K562 (cell line): Measurements from ENCODE around the gene LEPR. TPM values are rescaled to one million over a fixed set of nuclear protein-coding genes. Genes with fewer than 3 reads are reported as not detected.

Experiments
- CSDE1 ChIP-seq, 2 experiments: fragments of 450-650 bp; IDR thresholded peaks; 2 replicates each; pipeline ENCODE4 v1.6.1; 2016; ENCODE audit warnings: mild to moderate bottlenecking in 1 of 2
- HNRNPLL ChIP-seq: fragments of 200-400 bp; formaldehyde crosslinking; IDR thresholded peaks from 2 replicates; pipeline ENCODE4 v1.6.1; 2017; ENCODE audit warnings: low read length, low read depth, mild to moderate bottlenecking; ENCODE audit not compliant: poor library complexity, severe bottlenecking
- POLR2AphosphoS5 ChIP-seq: IDR thresholded peaks from 2 replicates; pipeline ENCODE4 v1.6.1; 2011; ENCODE audit warnings: mild to moderate bottlenecking, low read depth, low read length, moderate library complexity; ENCODE audit not compliant: control insufficient read depth, insufficient read depth
- RAD21 ChIP-seq, 2 experiments: fragments of 250-450 bp in 1 of 2; fragments of 450-650 bp in 1 of 2; sonication (Bioruptor Pico) in 1 of 2; formaldehyde crosslinking in 1 of 2; IDR thresholded peaks in 1 of 2; conservative IDR thresholded peaks in 1 of 2; 2 replicates each; pipeline versions ENCODE4 v1.4.0 to v1.8.0; 2020 to 2022; ENCODE audit warnings: mild to moderate bottlenecking in 2 of 2, moderate library complexity in 1 of 2
- SMC3 ChIP-seq: conservative IDR thresholded peaks from 2 replicates; pipeline ENCODE4 v1.6.1; 2011; ENCODE audit warnings: low read depth, low read length, improper control_type of control experiment; ENCODE audit not compliant: insufficient read depth
- SPI1 ChIP-seq: IDR thresholded peaks from 2 replicates; pipeline ENCODE4 v1.6.1; 2011; ENCODE audit warnings: low read depth, low read length, control low read depth, borderline replicate concordance
- ZBTB7A ChIP-seq: IDR thresholded peaks from 2 replicates; pipeline ENCODE4 v1.6.1; 2011; ENCODE audit warnings: low read depth, mild to moderate bottlenecking, low read length, moderate library complexity, borderline replicate concordance; ENCODE audit not compliant: control insufficient read depth
- ZSCAN32 ChIP-seq: fragments of 450-650 bp; formaldehyde crosslinking; IDR thresholded peaks from 2 replicates; pipeline ENCODE4 v1.4.0; 2020; ENCODE audit warnings: mild to moderate bottlenecking, moderate library complexity
- polyA plus RNA-seq, 8 experiments: library from polyadenylated mRNA; depleted of rRNA in 4 of 8; stranded (reverse) in 5 of 8; unstranded in 3 of 8; fragments of >200 nt; fragmentation: Nextera tagmentation in 2 of 8; fragmentation: Illumina TruSeq in 1 of 8; extraction: Ambion mirVana in 2 of 8; extraction: Trizol in 1 of 8; gene quantifications; 2 replicates each; pipeline versions ENCODE4 v1.2.1 to v1.2.3, GENCODE V29; 2011 to 2014; ENCODE audit warnings: inconsistent platforms in 1 of 8, missing spikeins in 1 of 8
- total RNA-seq, 7 experiments: library from RNA; depleted of rRNA in 6 of 7; stranded (reverse); fragments of >200 nt in 6 of 7; fragmentation: Illumina TruSeq in 2 of 7; extraction: Trizol in 2 of 7; gene quantifications; 2 replicates each; pipeline versions ENCODE4 v1.2.1 to v1.2.3, GENCODE V29; 2011 to 2021; ENCODE audit warnings: low replicate concordance in 1 of 7
- TF ChIP-seq, protein P1 (sequence below): fragments of 250-450 bp; sonication (Bioruptor Pico); IDR thresholded peaks from 2 replicates; pipeline ENCODE4 v1.8.0; 2022; ENCODE audit warnings: inconsistent platforms
- TF ChIP-seq, protein P2 (sequence below): sonication (generic); formaldehyde crosslinking; IDR thresholded peaks from 2 replicates; pipeline ENCODE4 v1.8.1; 2022; ENCODE audit warnings: missing genetic modification reagents
- TF ChIP-seq, protein P3 (sequence below): sonication (generic); formaldehyde crosslinking; IDR thresholded peaks from 2 replicates; pipeline ENCODE4 v1.8.1; 2023; ENCODE audit warnings: missing genetic modification reagents, mild to moderate bottlenecking, borderline replicate concordance

LEPR gene
- total and polyA plus RNA-seq, 9 of the 15 experiments (the other 6 are each of a cell fraction or from before 2014, with no cell fraction given), result 12.2 to 111 (median 43.1) TPM

DNA sequence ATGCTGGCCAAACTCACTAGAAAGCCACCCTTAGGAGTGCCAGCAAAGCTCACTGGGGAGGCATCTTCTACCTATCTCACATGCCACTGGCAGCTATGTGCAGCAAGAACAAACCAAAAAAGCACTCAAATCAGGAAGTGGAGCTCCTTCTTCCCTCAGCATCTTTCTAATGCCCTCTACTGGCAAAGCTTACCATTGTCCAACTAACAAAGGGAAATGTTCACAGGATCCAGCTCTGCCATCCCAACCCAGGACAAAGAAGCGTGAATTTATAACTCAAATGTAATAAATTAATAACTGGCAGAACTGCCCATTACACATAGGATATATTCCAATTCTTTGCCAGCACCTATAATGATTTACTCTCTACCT lies 38.9 kb downstream of the LEPR start (continued):
- TF ChIP-seq, protein P1, sequence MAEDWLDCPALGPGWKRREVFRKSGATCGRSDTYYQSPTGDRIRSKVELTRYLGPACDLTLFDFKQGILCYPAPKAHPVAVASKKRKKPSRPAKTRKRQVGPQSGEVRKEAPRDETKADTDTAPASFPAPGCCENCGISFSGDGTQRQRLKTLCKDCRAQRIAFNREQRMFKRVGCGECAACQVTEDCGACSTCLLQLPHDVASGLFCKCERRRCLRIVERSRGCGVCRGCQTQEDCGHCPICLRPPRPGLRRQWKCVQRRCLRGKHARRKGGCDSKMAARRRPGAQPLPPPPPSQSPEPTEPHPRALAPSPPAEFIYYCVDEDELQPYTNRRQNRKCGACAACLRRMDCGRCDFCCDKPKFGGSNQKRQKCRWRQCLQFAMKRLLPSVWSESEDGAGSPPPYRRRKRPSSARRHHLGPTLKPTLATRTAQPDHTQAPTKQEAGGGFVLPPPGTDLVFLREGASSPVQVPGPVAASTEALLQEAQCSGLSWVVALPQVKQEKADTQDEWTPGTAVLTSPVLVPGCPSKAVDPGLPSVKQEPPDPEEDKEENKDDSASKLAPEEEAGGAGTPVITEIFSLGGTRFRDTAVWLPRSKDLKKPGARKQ (CRISPR knock-in tag), result no peak
- TF ChIP-seq ZSCAN32 (CRISPR knock-in tag) (no peak), SMC3 (0 out of 2 replicates have a peak, but pooled peaks have one; percentile 26), SPI1 (peak; percentile 82), ZBTB7A (no peak), HNRNPLL (no peak), RAD21 (CRISPR knock-in tag; conservative IDR thresholded peaks at IDR 0.05 in 1 of 2, IDR thresholded peaks at IDR 0.05 in 1 of 2) (peak in 1 of 2 experiments; percentile 62; a peak in 3 of 4 replicates), CSDE1 (IDR thresholded peaks at IDR 0.05) (no peak), POLR2AphosphoS5 (no peak)
- TF ChIP-seq, protein P2, sequence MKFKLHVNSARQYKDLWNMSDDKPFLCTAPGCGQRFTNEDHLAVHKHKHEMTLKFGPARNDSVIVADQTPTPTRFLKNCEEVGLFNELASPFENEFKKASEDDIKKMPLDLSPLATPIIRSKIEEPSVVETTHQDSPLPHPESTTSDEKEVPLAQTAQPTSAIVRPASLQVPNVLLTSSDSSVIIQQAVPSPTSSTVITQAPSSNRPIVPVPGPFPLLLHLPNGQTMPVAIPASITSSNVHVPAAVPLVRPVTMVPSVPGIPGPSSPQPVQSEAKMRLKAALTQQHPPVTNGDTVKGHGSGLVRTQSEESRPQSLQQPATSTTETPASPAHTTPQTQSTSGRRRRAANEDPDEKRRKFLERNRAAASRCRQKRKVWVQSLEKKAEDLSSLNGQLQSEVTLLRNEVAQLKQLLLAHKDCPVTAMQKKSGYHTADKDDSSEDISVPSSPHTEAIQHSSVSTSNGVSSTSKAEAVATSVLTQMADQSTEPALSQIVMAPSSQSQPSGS, result no peak
- TF ChIP-seq, protein P3, sequence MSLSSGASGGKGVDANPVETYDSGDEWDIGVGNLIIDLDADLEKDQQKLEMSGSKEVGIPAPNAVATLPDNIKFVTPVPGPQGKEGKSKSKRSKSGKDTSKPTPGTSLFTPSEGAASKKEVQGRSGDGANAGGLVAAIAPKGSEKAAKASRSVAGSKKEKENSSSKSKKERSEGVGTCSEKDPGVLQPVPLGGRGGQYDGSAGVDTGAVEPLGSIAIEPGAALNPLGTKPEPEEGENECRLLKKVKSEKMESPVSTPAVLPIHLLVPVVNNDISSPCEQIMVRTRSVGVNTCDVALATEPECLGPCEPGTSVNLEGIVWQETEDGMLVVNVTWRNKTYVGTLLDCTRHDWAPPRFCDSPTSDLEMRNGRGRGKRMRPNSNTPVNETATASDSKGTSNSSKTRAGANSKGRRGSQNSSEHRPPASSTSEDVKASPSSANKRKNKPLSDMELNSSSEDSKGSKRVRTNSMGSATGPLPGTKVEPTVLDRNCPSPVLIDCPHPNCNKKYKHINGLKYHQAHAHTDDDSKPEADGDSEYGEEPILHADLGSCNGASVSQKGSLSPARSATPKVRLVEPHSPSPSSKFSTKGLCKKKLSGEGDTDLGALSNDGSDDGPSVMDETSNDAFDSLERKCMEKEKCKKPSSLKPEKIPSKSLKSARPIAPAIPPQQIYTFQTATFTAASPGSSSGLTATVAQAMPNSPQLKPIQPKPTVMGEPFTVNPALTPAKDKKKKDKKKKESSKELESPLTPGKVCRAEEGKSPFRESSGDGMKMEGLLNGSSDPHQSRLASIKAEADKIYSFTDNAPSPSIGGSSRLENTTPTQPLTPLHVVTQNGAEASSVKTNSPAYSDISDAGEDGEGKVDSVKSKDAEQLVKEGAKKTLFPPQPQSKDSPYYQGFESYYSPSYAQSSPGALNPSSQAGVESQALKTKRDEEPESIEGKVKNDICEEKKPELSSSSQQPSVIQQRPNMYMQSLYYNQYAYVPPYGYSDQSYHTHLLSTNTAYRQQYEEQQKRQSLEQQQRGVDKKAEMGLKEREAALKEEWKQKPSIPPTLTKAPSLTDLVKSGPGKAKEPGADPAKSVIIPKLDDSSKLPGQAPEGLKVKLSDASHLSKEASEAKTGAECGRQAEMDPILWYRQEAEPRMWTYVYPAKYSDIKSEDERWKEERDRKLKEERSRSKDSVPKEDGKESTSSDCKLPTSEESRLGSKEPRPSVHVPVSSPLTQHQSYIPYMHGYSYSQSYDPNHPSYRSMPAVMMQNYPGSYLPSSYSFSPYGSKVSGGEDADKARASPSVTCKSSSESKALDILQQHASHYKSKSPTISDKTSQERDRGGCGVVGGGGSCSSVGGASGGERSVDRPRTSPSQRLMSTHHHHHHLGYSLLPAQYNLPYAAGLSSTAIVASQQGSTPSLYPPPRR (CRISPR knock-in tag), result no peak
